HG03196 (cell line): ENCODE data around the gene SLCO3A1.
A peak's percentile ranks its signal among the peaks of the same experiment; 100 is the strongest.

Experiments used
- ATAC-seq: cut with Tn5 transposase; IDR thresholded peaks from one replicate; pipeline ENCODE4 v1.9.1; 2021; ENCODE audit not compliant: unreplicated experiment

SLCO3A1 gene

GRCh38 chr15:92092289-92093105, 239.0 kb downstream of the SLCO3A1 start:
- ATAC-seq = no peak

DNA sequence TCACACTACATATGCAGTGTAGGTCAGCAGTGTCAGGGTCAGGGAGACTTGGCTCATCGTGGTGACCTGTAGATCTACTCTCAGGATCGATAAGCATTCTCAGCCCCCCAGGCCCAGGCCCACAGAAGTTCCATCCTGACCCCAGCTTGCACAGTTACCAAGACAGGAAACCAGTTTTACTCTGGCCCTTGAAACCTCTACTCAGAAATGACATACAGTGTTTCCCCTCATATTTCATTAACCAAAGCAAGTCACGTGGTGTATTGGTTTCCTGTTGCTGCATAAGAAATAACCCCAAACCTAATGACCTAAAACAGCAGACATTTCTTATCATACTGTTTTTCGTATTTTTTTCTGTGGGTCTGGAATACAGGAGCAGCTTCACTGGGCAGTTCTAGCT, 242.2 kb downstream of the SLCO3A1 start:
- ATAC-seq = peak; percentile 79

DNA sequence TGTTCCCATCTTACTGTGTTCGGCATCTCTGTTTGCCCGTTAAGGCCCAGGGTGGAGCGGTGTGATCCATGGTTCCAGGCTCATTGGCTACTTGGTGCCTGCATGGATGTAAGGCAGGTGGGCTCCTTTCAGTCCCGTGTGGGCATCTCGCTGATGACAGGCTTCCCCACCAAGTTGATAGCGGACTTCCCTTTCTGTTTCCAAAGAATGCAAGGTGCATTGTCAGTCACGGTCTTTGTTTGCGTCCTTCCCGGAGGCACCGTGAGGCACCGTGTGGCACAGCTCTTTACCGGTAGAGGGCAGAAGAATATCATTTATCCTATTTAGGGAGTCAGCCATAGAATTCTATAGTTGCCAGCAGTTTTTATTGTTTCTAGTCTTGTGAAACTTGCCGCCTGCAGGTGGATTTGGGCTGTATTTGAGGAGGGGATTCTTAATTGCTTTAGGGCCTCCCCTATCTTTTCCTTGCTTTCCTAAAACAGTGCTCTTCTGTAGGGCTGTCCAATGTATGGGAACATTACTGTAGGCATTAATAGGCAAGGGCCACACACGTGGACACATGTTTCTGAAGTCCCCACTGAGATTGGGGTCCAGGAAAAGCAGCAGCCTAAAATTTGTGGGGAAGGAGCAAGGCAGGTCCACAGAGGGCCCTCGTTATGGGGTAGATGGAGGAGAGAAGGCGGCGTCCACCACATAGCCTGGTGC, 244.1 kb downstream of the SLCO3A1 start:
- ATAC-seq = peak; percentile 47

- no peak for ATAC-seq
Observed at GRCh38 chr15:92098869-92099268, 245.4 kb downstream of the SLCO3A1 start.

DNA sequence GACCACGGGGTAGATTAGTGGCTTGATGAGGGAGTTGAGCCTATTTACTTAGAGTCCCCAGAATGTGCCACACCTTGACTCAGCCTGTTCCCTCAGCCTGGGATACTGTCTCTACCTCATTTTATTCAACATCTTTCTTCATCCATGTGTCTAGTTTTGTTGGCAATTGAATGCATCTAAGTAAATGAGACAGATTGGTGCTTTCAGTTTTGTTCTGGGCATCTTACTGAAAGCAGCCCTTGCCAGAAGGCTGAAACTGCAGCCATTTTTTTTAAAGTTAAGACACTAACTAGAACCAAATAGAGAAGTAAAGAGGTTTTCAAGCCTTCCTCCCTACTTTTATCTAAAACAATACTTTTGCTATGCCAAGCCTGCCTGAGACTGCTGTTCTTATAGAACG, 246.8 kb downstream of the SLCO3A1 start:
- no peak for ATAC-seq

DNA sequence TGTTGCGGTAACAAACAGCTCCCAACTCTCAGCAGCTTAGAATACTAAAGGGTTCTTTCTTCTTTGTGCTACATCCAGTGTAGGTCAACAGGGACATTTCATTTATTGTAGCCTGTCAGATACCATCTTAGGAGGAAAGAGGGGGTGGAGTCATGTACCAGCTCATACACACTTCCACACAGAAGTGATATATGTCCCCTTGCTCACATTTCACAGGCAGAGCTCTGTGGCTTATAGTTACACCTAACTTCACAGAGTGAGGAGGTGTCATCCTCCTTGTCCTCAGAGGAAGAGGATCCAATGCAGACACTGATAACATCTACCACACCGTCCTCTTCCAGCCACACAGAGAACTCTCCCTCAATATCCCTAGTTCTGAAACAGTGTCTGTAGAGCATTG, 247.2 kb downstream of the SLCO3A1 start:
- ATAC-seq = no peak

GRCh38 chr15:92101708-92102394, 248.3 kb downstream of the SLCO3A1 start:
- peak; percentile 35 for ATAC-seq

- ATAC-seq = no peak
Observed at GRCh38 chr15:92102395-92102755, 248.9 kb downstream of the SLCO3A1 start.

- ATAC-seq = no peak
Observed at GRCh38 chr15:92104072-92104471, 250.6 kb downstream of the SLCO3A1 start.

DNA sequence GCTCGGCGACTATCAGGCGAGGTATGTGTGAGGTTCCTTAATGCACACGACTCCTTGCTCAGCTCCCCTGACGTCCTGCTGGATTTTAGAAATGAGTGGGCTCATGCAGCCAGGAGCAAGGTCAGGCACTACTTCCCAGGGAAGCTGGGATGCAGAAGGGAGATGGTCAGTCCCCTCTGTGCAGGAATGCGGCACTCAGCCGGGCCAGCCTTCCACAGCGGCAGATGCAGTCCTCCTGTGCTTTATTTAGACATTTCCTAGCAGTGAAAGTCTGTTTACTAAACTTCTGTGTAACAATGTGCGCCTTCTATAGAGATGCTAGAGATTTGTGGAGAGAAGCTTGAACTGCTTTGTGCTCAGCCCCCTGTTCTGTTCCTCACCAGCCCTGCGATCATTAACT, 252.1 kb downstream of the SLCO3A1 start:
- no peak for ATAC-seq

GRCh38 chr15:92107510-92107909, 254.0 kb downstream of the SLCO3A1 start:
- ATAC-seq = no peak

GRCh38 chr15:92109191-92109873, 255.8 kb downstream of the SLCO3A1 start:
- no peak for ATAC-seq

GRCh38 chr15:92111291-92111690, 257.8 kb downstream of the SLCO3A1 start:
- ATAC-seq = no peak

- no peak for ATAC-seq
Observed at GRCh38 chr15:92111751-92112150, 258.2 kb downstream of the SLCO3A1 start.

GRCh38 chr15:92112180-92112579, 258.7 kb downstream of the SLCO3A1 start:
- no peak for ATAC-seq

GRCh38 chr15:92112711-92113110, 259.2 kb downstream of the SLCO3A1 start:
- no peak for ATAC-seq

DNA sequence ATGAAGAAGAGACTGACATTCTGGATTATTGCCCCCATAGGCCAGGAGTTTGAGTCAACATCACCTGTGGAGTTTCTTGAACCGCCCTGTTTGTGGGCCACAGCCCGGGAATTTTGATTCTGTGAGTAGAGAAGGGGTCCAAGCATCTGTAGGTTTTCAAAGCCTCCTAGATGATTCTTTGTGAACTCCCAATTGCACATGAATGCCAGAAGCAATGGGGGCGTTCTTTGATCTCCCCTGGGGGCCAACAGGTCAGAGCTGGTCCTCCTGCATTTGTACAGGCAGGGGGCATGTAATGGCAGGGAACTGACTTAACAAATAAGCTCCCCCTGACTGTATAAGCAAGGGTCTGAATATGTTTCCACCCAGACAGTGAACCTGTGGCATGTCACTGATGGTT, 260.3 kb downstream of the SLCO3A1 start:
- ATAC-seq = no peak

GRCh38 chr15:92115834-92116233, 262.3 kb downstream of the SLCO3A1 start:
- ATAC-seq = no peak

- no peak for ATAC-seq
Observed at GRCh38 chr15:92116330-92116729, 262.8 kb downstream of the SLCO3A1 start.

GRCh38 chr15:92117261-92117731, 263.8 kb downstream of the SLCO3A1 start:
- no peak for ATAC-seq
